Activated CD8-positive, alpha-beta memory T cell treated with anti-CD3 and anti-CD28 coated beads, Interleukin-2, amount 50 U/mL, for 24 hours (primary cell): ENCODE data around the gene GET3.
A peak's percentile ranks its signal among the peaks of the same experiment; 100 is the strongest.

Source experiments
- DNase-seq: peaks from one replicate; pipeline ENCODE4 v3.0.0-alpha.2; 2020; ENCODE audit errors: extremely low read depth

Gene GET3

DNA sequence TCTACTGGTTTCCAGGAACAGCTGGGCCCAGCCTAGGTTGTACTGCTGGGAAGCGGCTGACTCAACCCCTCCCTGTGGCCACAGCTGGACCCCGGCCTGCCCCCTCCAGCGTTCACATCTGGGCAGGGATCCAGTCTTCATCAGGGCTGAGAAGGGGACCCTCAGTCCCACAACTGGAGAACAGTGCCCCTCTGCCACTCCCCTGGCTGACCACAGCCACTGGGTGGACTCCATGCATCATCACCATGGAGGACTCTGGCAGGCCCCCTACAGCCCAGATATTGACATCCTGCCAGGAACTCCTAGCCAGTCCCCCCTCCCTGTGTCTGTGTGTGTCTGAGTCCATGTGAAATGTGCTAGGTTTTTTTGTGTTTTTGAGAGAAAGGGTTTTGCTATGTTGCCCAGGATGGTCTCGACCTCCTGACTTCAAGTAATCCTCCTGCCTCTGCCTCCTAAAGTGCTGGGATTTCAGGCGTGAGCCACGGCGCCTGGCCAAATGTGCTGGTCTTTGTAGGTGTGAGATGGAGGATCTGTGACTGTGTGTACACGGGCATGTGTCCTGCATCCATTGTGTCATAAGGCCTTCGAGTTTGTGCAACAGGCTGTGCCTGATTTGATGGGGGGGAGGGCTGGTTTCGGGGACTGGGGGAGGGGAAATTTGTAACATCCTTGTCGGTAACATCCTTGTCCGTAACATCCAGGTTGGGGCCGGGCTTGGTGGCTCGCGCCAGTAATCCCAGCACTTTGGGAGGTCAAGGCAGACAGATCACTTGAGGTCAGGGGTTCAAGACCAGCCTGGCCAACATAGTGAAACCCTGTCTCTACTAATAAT lies 42.1 kb downstream of the GET3 start:
- DNase-seq, result no peak

- DNase-seq, result no peak
Observed at GRCh38 chr19:12782174-12782423, 44.8 kb downstream of the GET3 start.

GRCh38 chr19:12782424-12783290 lies 45.4 kb downstream of the GET3 start:
- peak; percentile 76 for DNase-seq

DNA sequence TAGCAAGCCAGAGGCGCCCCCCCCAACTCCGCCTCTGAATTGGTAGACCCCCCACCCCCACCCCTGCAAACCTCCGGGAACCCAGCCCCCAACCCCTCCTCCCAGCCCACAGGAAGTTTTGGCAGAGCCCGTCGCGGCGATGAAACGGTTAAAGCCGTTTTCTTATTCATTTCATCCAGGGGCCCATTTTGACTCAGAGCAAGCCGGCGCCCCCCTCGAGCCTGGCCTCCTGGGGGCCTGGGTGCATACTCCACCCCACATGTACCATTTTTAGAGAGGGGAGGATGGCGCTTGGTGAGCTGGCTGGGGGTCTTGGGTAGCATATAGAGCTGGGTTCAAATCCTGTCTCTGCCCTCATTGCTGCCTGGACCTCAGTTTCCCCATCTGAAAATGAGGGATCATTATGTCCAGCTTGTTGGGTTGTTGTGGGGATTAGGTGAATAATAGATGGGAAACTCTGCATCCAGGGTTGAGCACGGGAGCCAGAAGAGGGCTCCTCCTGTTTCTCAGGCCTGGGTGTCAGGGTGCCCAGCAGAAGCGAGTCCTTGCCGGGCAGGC lies 46.1 kb downstream of the GET3 start:
- DNase-seq, result no peak

- DNase-seq, result no peak
Observed at GRCh38 chr19:12783849-12784393, 46.6 kb downstream of the GET3 start.

GRCh38 chr19:12784394-12784870 lies 47.1 kb downstream of the GET3 start:
- no peak for DNase-seq

GRCh38 chr19:12784871-12785430 lies 47.7 kb downstream of the GET3 start:
- DNase-seq, result no peak

DNA sequence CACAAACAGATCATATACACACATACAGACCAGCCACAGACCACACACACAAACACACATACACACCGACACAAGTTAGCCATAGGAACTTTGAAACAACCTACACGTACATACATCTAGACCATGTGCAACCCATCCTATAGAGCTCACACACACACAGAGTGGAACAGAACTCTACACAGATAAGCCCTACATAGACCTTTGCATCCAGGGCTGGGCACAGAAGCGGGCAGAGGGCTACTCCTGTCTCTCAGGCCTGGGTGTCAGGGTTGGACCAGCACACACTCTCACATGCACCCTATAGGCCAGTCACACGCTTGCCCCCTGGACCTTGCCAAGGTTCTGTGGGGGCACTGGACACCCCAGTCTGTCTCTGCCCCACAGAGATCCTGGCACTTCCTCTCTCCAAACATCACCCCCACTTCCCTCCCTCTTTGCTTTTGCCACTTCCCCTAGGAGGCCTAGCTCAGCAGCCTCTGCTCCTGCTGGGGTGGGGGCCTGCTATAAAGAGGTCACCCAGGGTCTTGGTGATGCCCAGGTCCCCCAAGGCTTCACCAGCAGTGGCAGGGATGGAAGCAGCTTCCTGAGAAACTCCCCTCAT lies 48.2 kb downstream of the GET3 start:
- DNase-seq, result no peak

- DNase-seq, result no peak
Observed at GRCh38 chr19:12786141-12786870, 49.0 kb downstream of the GET3 start.

GRCh38 chr19:12786952-12787351 lies 49.7 kb downstream of the GET3 start:
- no peak for DNase-seq

DNA sequence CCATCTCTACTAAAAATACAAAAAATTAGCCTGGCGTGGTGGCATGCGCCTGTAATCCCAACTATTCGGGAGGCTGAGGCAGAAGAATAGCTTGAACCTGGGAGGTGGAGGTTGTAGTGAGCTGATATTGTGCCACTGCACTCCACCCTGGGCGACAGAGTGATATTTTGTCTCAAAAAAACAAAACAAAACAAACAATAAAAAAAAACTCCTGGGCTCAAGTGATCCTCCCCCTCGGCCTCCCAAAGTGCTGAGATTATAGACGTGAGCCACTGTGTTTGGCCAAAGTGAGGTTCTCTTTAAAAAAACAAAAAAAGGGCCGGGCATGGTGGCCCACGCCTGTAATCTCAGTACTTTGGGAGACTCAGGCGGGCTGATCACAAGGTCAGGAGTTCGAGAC lies 50.2 kb downstream of the GET3 start:
- no peak for DNase-seq

DNA sequence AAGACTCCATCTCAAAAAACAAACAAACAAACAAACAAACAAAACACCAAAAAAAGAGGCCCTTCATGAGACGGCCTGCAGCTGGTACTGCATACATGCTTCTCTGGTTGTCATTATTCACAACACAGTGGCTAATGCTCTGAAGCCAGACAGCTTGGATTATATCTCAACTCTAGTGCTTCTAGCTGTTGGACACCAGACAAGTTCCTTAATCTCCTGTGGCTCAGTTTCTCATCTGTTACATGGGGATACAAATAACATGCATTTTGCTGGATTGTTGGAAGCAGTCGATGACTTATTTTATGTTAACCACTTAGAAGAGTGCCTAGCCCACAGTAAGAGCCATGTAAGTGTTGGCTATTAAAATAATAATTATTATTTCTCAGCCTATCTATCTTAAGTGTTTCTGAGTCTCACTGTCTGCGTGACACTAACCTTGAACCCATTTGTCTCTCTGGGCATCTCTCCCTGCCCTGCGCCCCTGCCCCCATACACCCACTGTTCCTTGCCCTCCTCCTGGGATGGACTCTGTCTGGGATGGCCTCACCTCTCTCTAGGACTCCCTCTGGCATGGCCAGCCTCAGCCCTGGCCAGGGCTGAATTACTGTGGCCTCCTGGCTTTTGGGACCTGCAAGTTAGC lies 50.9 kb downstream of the GET3 start:
- no peak for DNase-seq

GRCh38 chr19:12788682-12789097 lies 51.4 kb downstream of the GET3 start:
- DNase-seq, result no peak

DNA sequence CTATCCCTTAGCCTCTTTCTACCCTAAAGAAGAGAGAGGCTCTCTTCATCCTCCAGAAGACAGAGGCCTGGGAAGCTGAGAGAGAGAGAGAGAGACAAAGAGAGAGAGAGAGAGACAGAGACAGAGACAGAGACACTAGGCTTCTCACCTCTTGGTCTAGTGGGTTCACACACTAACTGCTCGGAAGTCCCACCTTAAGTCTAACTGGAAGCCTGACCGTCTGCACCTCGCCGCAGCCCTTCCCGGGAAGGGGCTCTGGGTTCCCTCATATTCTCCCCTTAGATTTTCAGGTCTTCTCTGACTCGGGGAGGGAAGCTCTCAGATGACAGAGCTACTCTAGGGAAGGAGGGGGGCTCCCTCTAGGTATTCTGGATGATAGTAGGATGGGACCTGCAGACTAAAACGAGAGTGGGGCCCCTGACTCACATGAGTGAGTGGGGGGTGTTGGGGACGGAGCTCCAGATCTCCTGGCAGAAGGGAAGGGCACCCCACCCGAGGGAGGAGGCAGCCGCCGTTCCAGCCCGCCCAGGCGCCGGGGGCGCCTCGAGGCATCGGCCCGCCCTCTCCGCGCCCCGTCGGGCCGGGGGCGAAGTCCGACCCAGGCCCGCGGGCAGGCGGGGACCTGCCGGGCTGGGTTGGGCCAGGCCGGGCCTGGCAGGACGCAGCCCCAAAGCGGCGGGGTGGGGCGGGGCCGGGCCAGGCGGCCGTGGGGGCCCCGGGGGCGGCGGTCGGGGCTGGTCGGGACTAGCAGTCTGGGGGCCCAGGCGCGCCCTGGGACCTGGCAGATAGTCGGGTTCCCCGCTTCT lies 52.0 kb downstream of the GET3 start:
- DNase-seq, result no peak

DNA sequence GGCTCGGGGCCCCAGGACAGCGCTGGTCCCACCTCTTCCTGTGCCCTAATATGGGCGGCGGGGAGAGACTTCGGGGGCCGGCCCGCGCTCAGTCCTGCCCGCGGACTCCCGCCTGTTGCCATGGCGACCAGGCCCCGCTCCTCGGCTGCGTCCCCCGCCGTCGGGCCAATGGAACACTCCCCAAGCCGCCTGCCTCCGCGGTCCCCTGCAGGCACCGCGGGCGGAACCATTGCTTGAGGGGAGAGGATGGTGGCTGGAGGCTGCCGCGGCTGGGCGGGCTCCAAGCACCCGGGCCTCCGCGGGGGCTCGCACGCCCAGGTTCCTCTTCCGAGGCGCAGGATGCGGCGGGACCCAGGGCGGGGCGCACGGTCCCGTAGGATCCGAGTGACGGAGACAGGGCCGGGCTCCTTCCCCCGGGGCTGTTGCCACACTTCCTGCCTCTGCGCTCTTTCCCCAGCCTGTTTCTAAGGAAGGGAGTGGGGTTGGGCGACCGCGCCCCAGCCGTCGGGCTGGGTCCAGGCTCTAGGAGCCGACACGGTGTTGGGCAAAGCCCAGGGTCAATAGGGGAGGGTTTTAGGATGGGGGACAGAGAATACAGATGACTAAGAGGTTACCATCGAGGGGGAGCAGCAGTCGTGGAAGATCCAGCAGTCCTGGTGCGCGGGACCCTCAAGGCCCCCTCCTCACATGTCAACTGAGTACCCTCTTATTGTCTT lies 52.8 kb downstream of the GET3 start:
- no peak for DNase-seq

- DNase-seq, result no peak
Observed at GRCh38 chr19:12790628-12791344, 53.5 kb downstream of the GET3 start.

- DNase-seq, result no peak
Observed at GRCh38 chr19:12791345-12792050, 54.2 kb downstream of the GET3 start, which contains the start of gene JUNB. JUNB (plus strand) TSS chr19:12791486; CDS start chr19:12791772, 286 bp downstream.
